ENCODE measurements around the gene YAF2.

GRCh38 chr12:42208574-42208973 lies 29.5 kb downstream of the YAF2 start:
- TF ChIP-seq CTCF (IDR thresholded peaks at IDR 0.05) (no peak), EZH2 (IDR thresholded peaks at IDR 0.05) (no peak), EZH2phosphoT487 (IDR thresholded peaks at IDR 0.05) (no peak)
